GM12801 (cell line): ENCODE data around the gene MGRN1.

Experiments
- CTCF ChIP-seq: IDR thresholded peaks from one replicate; pipeline ENCODE4 v1.5.1; 2011; ENCODE audit warnings: control low read depth; ENCODE audit not compliant: insufficient read length; ENCODE audit errors: extremely low read depth

MGRN1 gene

DNA sequence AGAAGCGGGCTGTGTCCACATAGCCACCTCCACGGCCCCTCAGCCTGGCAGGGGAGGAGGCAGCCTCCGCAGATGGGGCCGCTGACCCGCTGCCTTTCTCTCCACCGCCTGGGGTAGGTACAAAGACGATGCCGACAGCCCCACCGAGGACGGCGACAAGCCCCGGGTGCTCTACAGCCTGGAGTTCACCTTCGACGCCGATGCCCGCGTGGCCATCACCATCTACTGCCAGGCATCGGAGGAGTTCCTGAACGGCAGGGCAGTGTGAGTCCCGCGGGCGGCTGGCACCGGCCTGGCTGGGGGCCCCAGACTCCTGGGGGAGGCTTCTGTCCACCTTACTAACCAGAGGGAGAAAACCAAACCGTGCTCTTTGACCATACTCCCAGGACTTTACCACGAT is 27.9 kb downstream of the MGRN1 start:
- TF ChIP-seq CTCF: no peak

DNA sequence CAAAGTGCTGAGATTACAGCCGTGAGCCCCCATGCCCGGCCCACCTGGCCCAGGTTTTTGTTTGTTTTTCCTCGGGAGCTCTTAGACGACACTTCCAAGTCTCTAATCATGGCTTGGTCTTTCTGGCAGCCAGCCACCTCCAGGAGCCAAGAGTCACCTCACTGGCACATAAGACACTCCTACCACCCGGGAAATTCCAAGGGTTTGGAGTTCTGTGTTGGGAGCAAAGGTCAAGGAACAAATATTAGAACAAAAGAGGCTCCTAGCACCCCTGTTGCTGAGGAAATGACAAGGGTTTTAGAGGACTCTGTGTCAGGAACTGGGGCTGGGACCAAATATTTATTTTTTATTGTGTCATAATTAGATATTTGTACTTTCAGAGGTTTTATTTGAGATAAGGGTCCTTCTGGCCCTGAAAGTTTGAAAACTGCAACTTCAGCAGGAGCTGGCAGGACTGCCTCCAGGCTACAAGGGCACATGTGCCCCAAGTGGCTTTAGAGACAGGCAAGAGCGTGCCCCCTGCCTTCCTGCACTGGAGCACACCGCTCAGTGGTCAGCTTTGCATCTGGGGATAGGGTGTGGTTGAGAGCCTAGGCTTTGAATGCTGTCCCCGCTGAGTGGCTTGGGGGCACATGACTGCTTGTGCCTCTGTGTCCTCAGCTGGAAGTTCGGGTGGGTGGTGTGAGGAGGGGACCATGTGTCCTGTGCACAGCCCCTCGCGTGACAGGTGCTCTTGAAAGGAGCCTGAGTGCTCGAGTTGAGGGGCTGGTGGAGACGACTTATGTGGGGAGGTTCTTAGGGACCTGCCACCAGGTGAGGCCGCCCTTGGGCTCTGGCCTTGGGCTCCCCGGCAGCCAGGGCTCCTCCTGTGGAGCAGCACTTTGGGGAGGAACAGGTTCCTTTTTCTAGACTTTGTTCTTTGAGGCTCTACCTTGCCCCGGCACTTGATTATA is 29.7 kb downstream of the MGRN1 start:
- TF ChIP-seq CTCF: no peak

DNA sequence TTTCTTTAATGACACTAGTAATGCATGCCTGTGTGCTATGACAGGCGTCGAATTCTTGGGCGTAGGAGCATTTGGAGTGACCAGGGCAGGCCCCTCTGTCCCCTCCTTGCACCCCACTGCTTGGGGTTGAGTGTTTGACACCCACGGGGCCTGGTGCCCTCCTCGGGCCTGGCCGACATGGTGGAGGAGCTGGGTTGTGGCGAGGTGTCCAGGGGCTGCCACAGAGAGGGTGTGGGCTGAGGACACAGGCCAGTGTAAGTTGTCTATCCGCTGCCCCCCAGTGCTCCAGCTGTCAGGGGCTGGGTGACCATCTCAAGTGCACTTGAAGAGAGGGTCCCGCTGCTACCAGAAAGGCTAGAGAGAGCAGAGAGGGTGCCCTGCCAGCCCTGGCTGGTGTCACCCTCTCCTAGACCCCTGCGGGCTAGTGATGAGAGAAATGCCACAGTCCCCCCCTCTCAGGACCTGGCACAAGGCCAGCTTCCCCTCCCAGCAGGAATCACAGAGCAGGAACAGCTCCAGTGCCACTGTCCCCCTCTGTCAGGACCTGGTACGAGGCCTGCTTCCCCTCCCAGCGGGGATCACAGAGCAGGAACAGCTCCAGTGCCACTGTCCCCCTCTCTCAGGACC is 30.5 kb downstream of the MGRN1 start:
- no peak for TF ChIP-seq CTCF

GRCh38 chr16:4655801-4656200 is 31.2 kb downstream of the MGRN1 start:
- TF ChIP-seq CTCF: no peak

- TF ChIP-seq CTCF: no peak
Measured at GRCh38 chr16:4656221-4656620, 31.6 kb downstream of the MGRN1 start.

DNA sequence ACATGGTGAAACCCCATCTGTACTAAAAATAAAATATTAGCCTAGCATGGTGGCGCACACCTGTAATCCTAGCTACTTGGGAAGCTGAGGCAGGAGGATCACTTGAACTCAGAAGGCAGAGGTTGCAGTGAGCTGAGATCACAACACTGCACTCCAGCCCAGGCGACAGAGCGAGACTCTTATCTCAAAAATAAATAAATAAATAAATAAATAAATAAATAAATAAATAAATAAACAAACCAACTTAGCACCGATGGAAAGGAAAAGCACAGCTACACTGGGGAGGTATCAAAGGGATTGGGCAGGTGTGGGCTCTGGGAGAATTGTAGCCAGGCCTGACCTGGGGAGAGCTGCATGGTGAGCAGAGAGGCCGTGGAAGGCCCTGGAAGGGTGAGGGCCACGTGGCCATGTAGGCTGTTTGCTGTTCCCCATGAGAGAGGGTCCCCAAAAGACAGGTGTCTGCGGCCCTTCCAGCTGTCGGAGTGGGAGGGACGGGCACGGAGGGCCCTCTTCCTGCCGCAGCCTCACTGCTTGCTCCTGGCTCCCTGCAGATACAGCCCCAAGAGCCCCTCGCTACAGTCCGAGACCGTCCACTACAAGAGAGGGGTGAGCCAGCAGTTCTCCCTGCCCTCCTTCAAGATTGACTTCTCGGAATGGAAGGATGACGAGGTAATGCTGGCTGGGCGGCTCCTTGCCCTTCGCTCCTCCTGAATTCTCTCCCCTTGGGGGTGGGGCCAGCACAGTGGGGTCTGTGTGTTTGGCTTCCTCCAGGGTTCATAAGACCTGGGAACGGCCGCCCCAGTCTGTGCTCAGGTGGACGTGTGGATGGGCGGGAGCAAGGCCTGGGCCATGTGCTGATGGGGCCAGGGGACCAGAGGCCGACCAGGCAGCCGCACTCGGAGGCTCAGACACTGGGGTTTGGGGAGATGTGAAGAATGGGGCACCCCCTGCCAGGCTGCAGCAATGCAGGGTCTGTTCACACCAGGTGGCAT is 32.4 kb downstream of the MGRN1 start:
- no peak for TF ChIP-seq CTCF
